ENCODE data around the gene SLC45A2. TPM values are rescaled to one million over a fixed set of nuclear protein-coding genes. Genes with fewer than 3 reads are reported as not detected.

The SLC45A2 gene
- total RNA-seq, 1 donor = 0.09 TPM

- no peak overlapping the region for H3K4me3 ChIP-seq (ENCODE audit: low read depth, low read length)
- TF ChIP-seq CTCF (IDR thresholded peaks at IDR 0.05; ENCODE audit: insufficient read depth, low read length) = no peak
- DNase-seq (ENCODE audit: low read depth) = no peak
Measured at GRCh38 chr5:33992864-33993263, 8.4 kb upstream of the SLC45A2 start.

- DNase-seq (ENCODE audit: low read depth) = no peak
- no peak for TF ChIP-seq CTCF (IDR thresholded peaks at IDR 0.05; ENCODE audit: insufficient read depth, low read length)
- no peak overlapping the region for H3K4me3 ChIP-seq (ENCODE audit: low read depth, low read length)
Measured at GRCh38 chr5:33985447-33985846, 954 bp upstream of the SLC45A2 start.

- no peak for DNase-seq (ENCODE audit: low read depth)
- TF ChIP-seq CTCF (IDR thresholded peaks at IDR 0.05; ENCODE audit: insufficient read depth, low read length) = no peak
- H3K4me3 ChIP-seq (ENCODE audit: low read depth, low read length) = no peak overlapping the region
Measured at GRCh38 chr5:33984178-33984577, 315 bp downstream of the SLC45A2 start.

GRCh38 chr5:33981408-33982162, 2.9 kb downstream of the SLC45A2 start:
- peak; percentile 59 for DNase-seq (ENCODE audit: low read depth)
- TF ChIP-seq CTCF (IDR thresholded peaks at IDR 0.05; ENCODE audit: insufficient read depth, low read length) = no peak

GRCh38 chr5:33980030-33980429, 4.5 kb downstream of the SLC45A2 start:
- H3K4me3 ChIP-seq (ENCODE audit: low read depth, low read length) = no peak overlapping the region
- DNase-seq (ENCODE audit: low read depth) = no peak
- TF ChIP-seq CTCF (IDR thresholded peaks at IDR 0.05; ENCODE audit: insufficient read depth, low read length) = no peak

More at GRCh38 chr5:33981408-33982162, 2.9 kb downstream of the SLC45A2 start:
- H3K4me3 ChIP-seq (ENCODE audit: low read depth, low read length) = no peak overlapping the region

GRCh38 chr5:33978306-33978705, 6.2 kb downstream of the SLC45A2 start:
- no peak overlapping the region for H3K4me3 ChIP-seq (ENCODE audit: low read depth, low read length)
- no peak for DNase-seq (ENCODE audit: low read depth)
- no peak for TF ChIP-seq CTCF (IDR thresholded peaks at IDR 0.05; ENCODE audit: insufficient read depth, low read length)

- no peak for TF ChIP-seq CTCF (IDR thresholded peaks at IDR 0.05; ENCODE audit: insufficient read depth, low read length)
- DNase-seq (ENCODE audit: low read depth) = no peak
- no peak overlapping the region for H3K4me3 ChIP-seq (ENCODE audit: low read depth, low read length)
Measured at GRCh38 chr5:33976307-33976706, 8.2 kb downstream of the SLC45A2 start.

Data from fibroblast of the aortic adventitia (primary cell).